Activated CD4-positive, alpha-beta T cell treated with anti-CD3 and anti-CD28 coated beads, Interleukin-2, Interleukin-4, amounts not matched to agents 100 ng/mL and 50 ng/mL, durations not matched to agents 16 hours and 8 hours (primary cell): ENCODE results near the gene ASCC1.

Experiments used
- DNase-seq: peaks from one replicate; pipeline ENCODE4 v3.0.0-alpha.2; 2020; ENCODE audit warnings: low spot score

Gene ASCC1

DNA sequence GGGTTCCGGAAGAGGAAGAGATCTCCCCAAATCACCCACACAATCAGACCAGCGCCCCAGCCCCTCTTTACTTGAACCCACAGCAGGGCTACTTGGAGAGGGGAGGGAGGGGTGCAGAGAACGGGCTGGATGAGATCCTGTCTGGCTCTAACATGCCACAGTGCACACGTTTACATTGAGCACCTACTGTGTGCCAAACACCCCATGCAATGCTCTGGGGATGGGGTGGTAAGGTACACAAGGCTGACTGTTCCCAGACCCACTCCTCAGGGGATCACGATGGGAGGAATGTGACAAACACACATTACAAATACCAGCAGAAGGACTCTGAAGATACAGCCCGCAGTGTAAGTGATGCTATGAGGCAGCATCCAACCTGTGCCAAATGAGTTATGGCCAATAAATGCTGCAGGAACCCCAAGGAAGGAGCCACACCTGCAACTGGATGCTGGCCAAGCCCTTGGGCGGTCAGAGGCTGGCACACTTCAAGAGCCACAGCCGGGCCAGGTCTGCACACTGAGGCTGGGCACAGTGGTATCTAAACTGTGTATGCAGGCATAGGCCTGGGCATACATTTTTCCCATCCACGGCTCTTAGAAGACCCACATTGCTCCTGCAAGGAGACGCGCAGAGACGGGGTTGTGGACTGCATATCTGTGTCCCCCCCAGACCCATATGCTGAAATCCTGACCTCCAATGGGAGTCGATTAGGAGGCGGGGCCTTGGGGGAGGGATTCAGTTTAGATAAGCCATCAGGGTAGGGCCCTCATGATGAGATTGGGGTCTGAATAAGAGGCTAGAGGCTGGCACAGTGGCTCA lies 134.1 kb downstream of the ASCC1 start:
- no peak for DNase-seq

DNA sequence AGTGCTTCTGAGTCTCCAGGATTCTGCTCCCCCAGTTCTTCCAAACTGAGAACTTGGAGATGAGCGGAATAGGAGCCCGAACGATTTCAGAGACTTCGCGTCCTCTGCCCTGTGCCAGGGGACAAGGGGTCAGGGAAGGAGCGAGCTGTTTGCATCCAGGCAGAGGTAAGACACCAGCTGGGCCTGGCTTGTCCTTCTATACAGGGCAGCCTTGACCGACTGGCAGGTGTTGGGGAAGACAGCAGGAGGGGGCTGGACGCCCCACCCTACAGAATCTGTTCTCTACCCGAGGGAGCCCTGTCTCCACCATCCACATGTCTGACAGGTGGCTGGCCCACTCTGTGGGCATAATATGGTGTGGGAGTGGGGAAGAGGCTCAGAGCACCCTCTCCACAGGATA lies 134.9 kb downstream of the ASCC1 start:
- no peak for DNase-seq

DNA sequence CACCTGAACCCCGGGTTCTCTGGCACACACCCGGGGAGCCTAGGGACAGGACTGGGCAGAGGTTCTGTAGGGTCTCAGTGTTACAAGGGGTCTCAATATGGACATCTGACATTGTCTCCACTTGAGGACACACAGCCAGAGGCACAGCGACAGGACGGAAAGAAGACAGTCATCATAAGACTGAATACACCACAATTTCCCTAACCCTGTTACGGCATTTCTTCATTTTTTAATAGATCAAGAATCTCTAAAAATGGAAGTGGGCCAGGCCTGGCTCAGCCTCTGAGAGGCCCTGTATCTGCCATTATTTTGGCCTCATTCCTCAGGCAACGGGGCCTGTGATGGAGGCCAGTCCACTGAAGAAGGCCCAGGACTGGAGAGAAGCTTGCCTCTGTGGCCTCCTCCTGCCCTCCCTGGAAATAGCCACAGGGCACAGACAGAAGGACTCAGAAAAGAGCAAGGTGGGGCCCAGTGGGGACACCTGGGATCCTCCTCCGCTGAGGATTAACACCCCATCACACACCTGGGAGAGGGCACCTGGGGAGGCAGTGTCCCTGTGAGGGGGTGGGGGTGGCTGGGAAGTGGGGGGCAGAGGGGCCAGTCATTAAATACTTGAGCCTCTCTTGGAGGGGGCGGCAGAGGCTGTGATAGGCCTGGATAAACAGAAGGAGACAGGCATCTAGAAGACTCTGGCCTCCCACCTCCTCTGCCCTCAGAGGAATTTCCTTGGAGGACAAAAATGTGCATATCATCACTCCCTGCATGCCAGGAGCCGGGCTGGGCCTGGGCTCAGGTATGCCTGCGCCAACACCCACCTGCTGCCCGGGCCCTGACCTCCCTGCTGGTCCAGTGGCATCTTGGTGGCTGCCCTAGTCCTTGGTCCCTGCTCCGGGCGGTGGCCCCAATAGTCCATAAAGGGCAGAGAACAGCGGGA lies 135.8 kb downstream of the ASCC1 start:
- no peak for DNase-seq

DNA sequence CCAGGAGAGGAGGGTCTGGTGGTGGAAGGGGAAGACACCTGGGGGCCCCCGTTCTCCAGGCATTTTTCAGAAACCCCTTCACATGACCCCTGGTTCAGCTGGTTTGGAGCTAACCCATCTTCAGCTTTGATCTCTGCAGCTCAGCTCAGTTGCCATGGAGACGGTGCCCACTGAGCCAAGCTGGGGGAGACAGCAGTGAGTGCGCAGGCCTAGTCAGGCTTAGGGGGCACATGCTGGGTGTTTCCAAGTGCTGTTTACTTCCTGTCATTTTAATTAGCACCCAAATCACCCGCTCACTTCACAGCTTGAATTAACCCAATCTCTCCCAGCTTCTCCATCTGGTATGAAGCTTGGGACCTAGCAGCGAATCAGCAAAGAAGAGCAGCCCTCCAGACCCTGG lies 136.7 kb downstream of the ASCC1 start:
- DNase-seq = no peak

DNA sequence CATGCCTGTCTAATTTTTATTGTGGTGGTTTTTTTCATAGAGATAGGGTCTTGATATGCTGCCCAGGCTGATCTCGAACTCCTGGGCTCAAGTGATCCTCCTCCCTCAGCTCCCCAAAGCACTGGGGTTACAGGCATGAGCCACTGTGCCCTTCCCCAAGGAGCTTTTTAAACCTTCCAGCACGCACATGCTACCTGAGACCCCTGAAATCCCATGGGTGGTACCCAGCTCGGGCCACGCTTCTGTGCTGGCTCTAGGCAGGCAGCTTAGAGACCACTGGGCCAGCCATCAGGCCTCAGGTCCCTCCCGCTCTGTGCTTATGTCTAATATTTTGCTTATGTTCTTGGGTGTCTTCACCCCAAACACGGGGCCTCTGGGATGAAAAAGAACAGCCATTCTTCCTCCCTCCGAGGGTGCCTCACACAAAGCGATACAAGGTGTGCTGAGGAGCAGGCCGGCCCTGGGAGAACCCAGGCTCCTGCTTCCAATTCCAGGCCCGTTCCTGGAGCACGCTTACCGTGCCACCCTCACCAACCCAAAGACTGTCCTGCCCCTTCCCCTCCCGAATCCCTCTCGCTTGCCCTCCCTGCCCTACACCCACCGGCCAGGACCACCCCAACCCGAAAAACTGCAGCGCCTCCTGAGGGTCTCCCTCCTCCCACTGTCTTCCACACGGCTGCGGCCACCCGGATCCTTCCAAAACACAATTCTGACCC lies 138.6 kb downstream of the ASCC1 start:
- no peak for DNase-seq

DNA sequence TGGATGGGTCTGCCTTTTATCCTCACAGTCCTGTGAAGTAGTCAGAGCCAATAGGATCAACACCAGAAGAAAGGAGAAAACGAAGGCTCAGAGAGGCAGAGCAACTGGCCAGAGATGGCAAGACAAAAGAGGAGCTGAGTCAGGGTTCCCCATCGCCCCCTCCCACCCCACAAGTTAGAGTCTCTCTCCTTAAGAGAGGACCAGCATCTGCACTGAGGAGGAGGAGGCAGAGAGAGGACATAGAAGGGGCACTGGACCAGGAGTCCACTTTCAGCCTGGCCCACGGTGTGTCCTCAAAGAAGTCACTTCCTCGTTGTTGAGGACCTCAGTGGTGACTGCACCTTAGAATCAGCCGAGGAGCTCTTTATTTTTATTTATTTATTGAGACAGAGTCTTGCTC lies 139.3 kb downstream of the ASCC1 start:
- no peak for DNase-seq

DNA sequence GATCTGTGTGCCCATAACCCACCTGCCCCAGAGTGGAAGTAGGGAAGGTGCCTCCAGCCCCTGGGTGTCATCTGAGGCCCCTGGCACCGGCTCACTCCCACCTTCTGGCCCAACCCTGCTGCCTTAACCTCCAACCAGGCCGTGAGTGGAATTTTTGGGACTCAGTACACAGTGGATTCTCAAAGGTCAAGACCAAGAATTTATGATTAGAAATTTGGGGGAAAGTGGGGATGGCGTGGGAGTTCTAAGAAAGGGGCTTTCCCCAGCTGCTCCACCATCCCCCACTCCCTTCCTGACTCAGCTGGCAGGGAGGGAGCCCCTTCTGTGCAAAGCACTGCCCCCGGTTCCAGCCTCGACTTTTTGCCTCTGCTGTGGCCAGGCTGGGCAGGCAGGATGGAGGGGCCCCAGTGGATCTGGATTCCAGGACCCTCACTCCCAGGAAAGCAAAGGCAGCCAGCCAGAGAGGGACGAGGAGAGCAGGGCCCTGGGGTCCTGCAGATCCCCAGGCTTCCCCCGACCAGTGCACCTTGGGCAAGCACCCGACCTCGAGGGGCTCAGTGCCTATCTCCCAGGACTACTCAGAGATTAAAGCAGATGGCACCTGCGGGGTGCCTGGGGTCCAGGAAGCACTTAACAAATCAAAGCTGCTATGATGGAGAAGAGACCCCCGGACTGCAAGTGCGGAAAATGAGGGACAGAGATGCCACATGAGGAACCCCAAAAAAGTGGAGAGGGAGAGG lies 140.5 kb downstream of the ASCC1 start:
- DNase-seq = no peak

DNA sequence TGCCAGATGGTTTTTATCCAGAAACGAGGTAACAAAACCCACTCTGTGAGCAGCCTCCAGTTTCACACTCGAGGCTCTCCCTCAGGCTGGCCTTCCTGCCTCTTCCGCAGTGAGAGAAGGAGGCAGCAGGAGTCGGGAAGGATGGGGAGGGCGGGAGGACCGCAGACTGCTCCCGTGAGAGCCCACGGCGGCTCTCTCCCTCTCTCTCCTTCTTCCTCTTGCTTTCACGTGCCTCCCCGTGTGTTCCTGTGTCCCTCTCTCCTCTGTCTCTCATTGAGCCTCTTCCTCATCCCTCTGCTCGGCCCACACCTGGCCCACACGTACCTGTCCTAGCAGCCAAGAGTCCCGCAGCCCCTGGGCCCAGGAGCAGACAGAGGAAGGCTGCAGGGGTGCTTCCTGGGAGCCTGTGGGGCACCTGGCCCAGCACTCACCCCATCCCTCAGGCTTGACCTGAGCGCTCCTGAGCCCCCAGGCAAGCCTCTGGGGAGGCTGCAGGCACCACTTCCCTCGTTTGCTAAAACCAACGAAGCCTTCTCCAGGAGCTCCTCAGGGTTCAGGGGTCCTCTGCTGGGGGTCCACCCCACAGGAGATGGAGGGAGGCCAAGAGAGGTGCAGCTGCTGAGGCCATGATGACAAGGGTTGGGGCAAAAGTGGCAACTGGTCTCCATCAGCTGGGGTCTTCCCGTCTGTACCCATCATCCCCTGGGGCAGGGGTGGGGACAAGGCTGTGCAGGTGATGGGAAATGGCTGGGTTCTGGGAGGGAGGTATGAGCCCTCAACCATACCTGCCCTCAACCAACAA lies 141.3 kb downstream of the ASCC1 start:
- no peak for DNase-seq

DNA sequence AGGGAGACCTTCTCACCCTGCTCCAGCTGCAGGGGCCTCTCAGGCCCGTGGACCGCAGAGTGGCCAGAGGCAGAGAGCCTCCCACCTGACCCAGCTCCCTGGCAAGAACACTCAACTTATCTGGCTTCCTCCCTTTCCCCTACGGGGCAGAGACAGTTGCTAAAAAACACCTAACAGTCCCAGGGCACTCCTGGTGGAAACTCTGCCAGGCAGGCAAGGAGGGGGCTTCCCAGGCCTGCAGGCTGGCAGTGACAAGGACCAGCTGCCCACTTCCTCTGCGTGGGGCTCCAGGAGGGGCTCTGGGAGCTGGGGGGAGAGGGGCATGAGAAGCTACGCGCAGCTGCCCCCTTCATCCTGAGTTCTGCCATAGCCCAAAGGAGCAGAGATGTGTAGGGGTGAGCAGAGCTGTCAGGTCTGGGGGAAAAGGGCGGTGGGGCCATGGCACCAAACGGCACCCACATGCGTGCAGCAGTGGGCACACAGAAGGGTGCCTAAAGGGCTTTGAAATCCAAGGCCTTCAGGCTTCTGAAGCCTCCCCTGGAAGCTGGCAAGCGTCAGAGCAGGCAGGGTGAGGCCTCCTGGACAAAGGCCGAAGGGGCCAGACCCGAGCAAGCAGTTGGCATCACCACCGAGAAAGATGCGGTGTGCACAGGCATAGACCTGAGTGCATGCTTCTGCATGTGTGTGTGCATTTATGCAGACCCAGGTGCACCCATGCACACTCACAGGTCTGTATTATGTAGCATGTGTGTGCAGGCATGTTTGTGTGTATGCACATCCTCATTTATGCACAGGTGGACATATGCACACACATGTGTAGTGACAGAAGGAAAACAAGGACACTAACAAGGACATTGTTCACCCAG lies 142.1 kb downstream of the ASCC1 start:
- no peak for DNase-seq

DNA sequence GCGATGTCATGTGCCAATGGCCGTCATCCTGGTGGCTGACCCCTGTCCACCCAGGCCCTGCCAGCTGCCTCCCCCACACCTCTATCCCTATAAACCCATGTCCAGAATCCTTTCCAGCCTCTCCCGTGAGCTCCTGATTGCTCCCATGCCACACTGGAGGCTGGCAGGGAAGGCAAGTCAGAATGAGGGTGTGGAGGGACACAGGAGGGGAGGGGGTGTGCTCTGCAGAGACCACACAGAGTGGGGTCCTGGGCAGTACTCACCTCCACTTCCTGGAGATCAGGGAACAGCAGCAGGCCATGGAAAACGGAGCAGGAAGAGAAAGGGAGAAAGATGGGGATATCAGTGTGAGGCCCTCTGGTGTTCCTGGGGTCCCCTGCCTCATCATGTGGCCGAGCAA lies 143.4 kb downstream of the ASCC1 start:
- DNase-seq = no peak

DNA sequence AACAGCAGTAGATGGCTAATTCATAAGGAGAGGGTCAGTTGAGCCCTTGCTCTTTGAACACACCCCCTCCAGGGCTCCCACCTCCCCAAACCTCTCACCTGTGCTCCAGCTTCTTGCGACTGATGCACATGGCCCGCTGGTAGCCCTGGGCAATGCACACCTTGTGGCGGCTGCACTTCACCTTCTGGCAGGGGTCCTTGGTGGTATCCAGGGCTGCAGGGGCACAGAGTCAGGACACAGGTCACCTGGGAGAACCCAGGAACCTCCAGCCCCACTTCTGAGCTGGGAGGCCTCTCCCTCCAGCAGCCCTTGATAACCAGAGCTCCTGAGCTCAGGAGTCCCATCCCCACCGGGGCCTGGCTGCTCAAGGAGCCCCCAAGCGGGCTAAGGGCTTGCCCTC lies 144.0 kb downstream of the ASCC1 start:
- no peak for DNase-seq

DNA sequence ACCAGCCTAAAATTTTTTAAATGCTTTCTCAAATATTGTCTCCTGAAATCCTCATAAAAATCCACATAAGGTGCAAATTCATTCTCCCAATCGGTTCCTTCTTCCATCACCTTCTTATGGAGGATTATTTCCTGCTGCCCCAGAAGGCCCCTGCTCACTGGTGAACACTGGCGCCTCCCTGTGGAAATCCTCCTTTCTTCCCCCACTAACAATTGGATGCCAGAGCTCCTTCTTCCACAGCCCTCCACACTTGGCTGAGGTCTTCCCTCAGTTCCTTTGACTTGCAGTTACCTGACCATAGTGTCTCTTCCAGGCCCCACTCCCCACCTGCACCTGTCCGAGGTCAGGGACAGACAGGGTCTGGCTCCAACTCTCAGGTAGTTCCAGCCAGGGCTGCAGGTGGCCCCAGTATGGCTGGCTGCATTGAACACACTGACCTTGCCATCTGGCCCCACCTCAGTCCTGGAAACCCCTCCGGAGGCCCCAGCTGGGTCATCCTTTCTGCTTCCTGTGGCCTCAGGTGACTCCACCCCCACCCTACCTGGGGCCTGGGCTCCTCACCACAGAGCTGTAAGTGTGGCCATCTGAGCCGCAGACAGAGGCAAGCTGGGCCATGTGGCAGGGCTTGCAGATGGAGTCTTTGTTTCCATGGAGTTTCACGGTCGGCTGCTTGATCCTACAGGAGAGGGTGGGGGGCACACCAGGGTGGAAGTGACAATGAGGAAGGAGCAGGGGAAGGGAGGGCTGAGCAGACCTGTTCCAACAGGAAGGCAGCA lies 146.1 kb downstream of the ASCC1 start:
- DNase-seq = no peak

DNA sequence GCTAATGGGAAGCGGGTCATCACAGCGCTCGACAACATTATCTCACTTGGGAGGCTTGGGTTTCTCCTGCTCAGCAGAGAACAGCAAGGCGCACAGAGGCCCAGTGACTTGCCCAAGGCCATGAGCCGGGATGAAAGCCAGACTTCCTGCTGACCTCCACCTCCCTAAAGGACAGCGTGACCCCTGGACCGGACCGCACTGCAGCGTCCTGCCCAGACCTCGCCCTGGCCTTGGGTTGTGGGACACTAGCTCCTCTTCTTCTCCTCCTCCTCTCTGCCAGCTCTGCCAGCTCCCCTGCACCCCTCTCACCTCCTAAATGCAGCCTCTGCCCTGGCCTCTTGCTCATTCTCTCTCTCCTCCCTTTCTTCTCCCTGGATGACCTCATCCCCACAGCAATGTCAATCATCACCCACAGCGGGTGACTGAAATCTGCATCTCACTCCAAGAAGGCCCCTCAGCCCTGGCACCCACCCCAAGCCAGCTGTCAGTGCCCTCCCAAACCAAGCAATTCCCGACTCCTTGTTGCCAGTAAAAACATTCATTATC lies 147.1 kb downstream of the ASCC1 start:
- no peak for DNase-seq

DNA sequence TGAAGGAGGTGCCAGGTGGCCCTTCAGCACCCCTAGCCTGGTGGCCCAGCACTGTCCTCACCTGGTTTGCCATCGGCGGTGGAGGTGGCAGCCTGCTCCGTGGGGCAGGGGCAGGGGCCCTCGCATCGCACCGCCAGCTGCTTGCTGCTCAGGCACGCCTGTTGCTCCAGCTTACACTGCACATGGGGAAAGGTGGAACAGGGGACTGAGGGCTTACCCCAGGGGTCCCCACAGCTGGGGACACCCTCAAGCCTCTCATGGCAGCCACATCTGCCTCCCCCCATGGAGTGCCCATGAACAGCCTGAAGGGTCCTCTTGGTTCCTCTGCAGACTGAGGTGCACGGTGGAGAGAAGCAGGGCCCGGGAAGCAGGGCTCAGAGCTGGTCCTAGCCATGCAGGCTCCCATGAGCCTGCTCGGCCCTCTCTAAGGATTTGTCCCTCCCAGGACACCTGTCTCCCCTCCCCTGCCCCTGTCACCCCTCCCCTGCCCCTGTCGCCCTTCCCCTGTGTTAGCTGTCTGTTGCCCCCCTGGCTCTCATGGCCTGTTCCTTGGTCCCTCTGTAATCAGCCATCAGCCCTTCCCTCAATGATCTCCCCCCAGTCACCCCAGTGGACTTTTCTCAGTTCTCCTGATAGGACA lies 147.8 kb downstream of the ASCC1 start:
- DNase-seq = no peak

DNA sequence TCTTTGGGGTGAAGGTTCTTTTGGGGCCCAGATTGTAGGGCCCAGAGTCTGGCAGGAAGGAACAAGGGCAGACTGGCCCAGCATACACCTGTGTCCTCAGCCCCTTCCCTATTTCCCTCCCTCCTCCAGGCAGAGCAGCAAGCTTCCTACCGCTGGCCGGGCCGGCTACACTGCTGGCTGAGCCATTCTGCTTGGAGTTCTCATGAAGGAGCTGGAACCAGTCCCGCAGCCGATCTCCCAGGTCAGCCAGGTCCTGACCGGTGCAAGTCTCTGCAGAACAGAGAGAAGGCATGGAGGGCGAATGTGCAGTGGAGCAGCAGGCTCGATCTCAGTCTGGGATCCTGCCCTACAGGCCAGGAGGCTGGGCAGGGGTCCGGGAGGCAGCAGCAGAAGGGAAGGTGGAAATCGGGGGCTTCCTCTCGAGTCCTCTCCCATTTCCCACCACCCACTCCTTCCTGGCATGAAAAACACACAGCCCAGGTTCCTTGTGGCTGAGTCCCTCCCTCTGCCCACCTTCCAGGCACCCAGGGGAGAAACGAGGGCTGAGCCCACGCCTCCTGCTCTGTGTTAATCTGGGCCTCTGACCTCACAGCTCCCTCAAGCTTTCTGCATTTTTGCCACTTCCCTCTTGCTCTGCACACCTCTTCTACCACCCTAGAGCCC lies 148.5 kb downstream of the ASCC1 start:
- DNase-seq = no peak

DNA sequence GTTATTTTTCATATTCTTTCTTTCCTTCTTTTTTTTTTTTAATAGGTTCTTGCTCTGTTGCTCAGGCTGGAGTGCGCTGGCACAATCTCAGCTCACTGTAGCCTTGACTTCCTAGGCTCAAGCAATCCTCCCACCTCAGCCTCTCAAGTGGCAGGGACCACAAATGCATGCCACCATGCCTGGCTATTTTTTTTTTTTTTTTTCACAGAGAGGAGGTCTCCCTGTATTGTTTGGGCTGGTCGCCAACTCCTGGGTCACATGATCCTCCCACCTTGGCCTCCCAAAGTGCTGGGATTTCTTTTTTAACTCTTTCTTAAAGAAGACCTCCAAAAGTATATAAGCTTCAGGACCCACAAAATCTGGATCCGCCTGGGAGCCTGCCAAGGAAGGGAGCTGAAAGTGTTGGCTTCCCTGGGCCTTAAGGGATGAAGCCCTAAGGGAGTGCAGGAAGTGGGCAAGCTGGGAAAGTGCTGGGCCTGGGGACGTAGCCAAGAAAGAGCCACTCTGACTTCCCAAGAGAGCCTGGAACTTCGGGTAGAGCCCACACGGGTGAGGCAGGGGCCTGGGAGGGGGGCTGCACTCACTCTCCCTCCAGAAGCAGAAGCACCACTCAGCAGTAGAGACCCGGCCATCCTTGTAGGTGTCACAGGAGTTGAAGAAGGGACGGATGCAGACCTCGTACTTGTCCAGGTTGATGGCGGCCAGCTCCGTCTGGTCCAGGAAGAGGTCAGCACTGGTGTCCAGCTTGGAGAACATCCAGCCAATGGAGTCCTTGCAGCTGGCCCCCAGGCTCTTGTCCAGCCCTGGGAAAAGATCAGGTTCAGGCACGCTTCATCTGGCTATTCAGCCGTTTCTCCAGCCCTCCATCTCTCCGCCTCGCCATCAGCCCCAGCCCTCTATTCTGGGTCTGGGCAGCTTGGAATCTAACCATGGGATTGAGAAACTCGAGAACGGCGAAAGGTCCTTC lies 149.5 kb downstream of the ASCC1 start:
- no peak for DNase-seq
